IPS-NIHi11 (cell line): ENCODE results near the gene SLC39A11.
"Not testable (repeated sequence)": the region's sequence is repeated elsewhere in the genome, so short reads cannot be mapped to it uniquely, and the experiment has no call there.

ENCODE experiments used
- DNase-seq: peaks from one replicate; pipeline ENCODE4 v3.0.0; 2012; ENCODE audit warnings: mixed read lengths, low spot score

Gene SLC39A11

GRCh38 chr17:72916991-72917390 lies 175.5 kb downstream of the SLC39A11 start:
- no peak for DNase-seq

GRCh38 chr17:72915625-72916081 lies 176.8 kb downstream of the SLC39A11 start:
- DNase-seq: no peak

GRCh38 chr17:72913142-72913682 lies 179.3 kb downstream of the SLC39A11 start:
- no peak for DNase-seq

GRCh38 chr17:72906306-72906705 lies 186.2 kb downstream of the SLC39A11 start:
- DNase-seq: no peak

GRCh38 chr17:72903522-72903921 lies 189.0 kb downstream of the SLC39A11 start:
- DNase-seq: no peak

GRCh38 chr17:72901657-72902056 lies 190.8 kb downstream of the SLC39A11 start:
- DNase-seq: no peak

- no peak for DNase-seq
These were observed 191.4 kb downstream of the SLC39A11 start for GRCh38 chr17:72901083-72901482.

GRCh38 chr17:72900654-72900971 lies 191.9 kb downstream of the SLC39A11 start:
- DNase-seq: no peak

- no peak for DNase-seq
These were observed 193.8 kb downstream of the SLC39A11 start for GRCh38 chr17:72898725-72899124.

- DNase-seq: not testable (repeated sequence)
These were observed 196.2 kb downstream of the SLC39A11 start for GRCh38 chr17:72896288-72896687.

GRCh38 chr17:72891627-72892026 lies 200.9 kb downstream of the SLC39A11 start:
- no peak for DNase-seq

- no peak for DNase-seq
These were observed 201.8 kb downstream of the SLC39A11 start for GRCh38 chr17:72890711-72891110.

- DNase-seq: no peak
These were observed 204.6 kb downstream of the SLC39A11 start for GRCh38 chr17:72887917-72888316.

- DNase-seq: no peak
These were observed 205.2 kb downstream of the SLC39A11 start for GRCh38 chr17:72887322-72887721.

- no peak for DNase-seq
These were observed 205.9 kb downstream of the SLC39A11 start for GRCh38 chr17:72886622-72887021.

- DNase-seq: no peak
These were observed 208.4 kb downstream of the SLC39A11 start for GRCh38 chr17:72884066-72884465.

- no peak for DNase-seq
These were observed 209.1 kb downstream of the SLC39A11 start for GRCh38 chr17:72883351-72883750.

GRCh38 chr17:72882426-72882825 lies 210.1 kb downstream of the SLC39A11 start:
- no peak for DNase-seq

- no peak for DNase-seq
These were observed 212.6 kb downstream of the SLC39A11 start for GRCh38 chr17:72879877-72880276.

GRCh38 chr17:72878975-72879660 lies 213.4 kb downstream of the SLC39A11 start:
- no peak for DNase-seq

GRCh38 chr17:72877348-72877747 lies 215.1 kb downstream of the SLC39A11 start:
- DNase-seq: no peak

GRCh38 chr17:72876413-72876812 lies 216.1 kb downstream of the SLC39A11 start:
- DNase-seq: no peak

GRCh38 chr17:72875361-72875760 lies 217.1 kb downstream of the SLC39A11 start:
- no peak for DNase-seq

- no peak for DNase-seq
These were observed 220.1 kb downstream of the SLC39A11 start for GRCh38 chr17:72872396-72872795.
